Neural progenitor cell (in vitro differentiated cells): ENCODE measurements around the gene GSE1. TPM values are rescaled to one million over a fixed set of nuclear protein-coding genes. Genes with fewer than 3 reads are reported as not detected.

Source experiments
- DNase-seq: peaks from one replicate; pipeline ENCODE4 v3.0.0-alpha.2; 2016; ENCODE audit warnings: low spot score
- H2AFZ ChIP-seq: fragments of 200-600 bp; sonication (generic); replicated peaks from 2 replicates; pipeline ENCODE4 v1.6.1; 2016; ENCODE audit warnings: antibody characterized with exemption
- H3F3A ChIP-seq: fragments of 200-600 bp; sonication (generic); 2 replicates; pipeline ENCODE4 v1.6.1; 2016; ENCODE audit warnings: antibody characterized with exemption, low read depth
- H3K27ac ChIP-seq: fragments of 200-600 bp; sonication (generic); 2 replicates; pipeline ENCODE4 v1.5.1; 2016; ENCODE audit warnings: mild to moderate bottlenecking
- H3K27me3 ChIP-seq: fragments of 200-600 bp; sonication (generic); 2 replicates; pipeline ENCODE4 v1.6.1; 2016; ENCODE audit warnings: mild to moderate bottlenecking, moderate library complexity
- H3K36me3 ChIP-seq: fragments of 200-600 bp; sonication (generic); 2 replicates; pipeline ENCODE4 v1.5.1; 2016
- H3K4me1 ChIP-seq: fragments of 200-600 bp; sonication (generic); 2 replicates; pipeline ENCODE4 v1.6.1; 2016; ENCODE audit warnings: mixed run types
- H3K4me2 ChIP-seq: fragments of 200-600 bp; sonication (generic); 2 replicates; pipeline ENCODE4 v1.6.1; 2016
- H3K4me3 ChIP-seq: fragments of 200-600 bp; sonication (generic); 2 replicates; pipeline ENCODE4 v1.5.1; 2016
- H3K79me2 ChIP-seq: fragments of 200-600 bp; sonication (generic); 2 replicates; pipeline ENCODE4 v1.6.1; 2016; ENCODE audit warnings: low read depth
- H3K9ac ChIP-seq: fragments of 200-600 bp; sonication (generic); 2 replicates; pipeline ENCODE4 v1.6.1; 2016
- H3K9me3 ChIP-seq: fragments of 200-600 bp; sonication (generic); 2 replicates; pipeline ENCODE4 v1.5.1; 2016; ENCODE audit warnings: low read depth
- H4K20me1 ChIP-seq: fragments of 200-600 bp; sonication (generic); 2 replicates; pipeline ENCODE4 v1.6.1; 2016; ENCODE audit warnings: low read depth
- H3K27ac Mint-ChIP-seq: 3 replicates; pipeline ENCODE4 v1.8.0; 2021; ENCODE audit warnings: mixed read lengths
- H3K27me3 Mint-ChIP-seq: 2 replicates; pipeline ENCODE4 v1.8.0; 2022; ENCODE audit warnings: low read depth, mild to moderate bottlenecking, inconsistent platforms, moderate library complexity, mixed read lengths; ENCODE audit not compliant: insufficient read depth
- H3K36me3 Mint-ChIP-seq: 3 replicates; pipeline ENCODE4 v1.8.0; 2021; ENCODE audit warnings: mixed read lengths
- H3K4me1 Mint-ChIP-seq: 3 replicates; pipeline ENCODE4 v1.8.0; 2021; ENCODE audit warnings: mixed read lengths
- H3K4me3 Mint-ChIP-seq: 3 replicates; pipeline ENCODE4 v1.8.0; 2021; ENCODE audit warnings: mild to moderate bottlenecking, moderate library complexity, mixed read lengths
- H3K9me3 Mint-ChIP-seq: 3 replicates; pipeline ENCODE4 v1.8.0; 2020; ENCODE audit warnings: mixed read lengths
- CTCF ChIP-seq: fragments of 200-600 bp; sonication (generic); IDR thresholded peaks from 2 replicates; pipeline ENCODE4 v1.5.1; 2017; ENCODE audit warnings: antibody characterized with exemption, mild to moderate bottlenecking
- EZH2 ChIP-seq: fragments of 200-600 bp; sonication (generic); IDR thresholded peaks from 2 replicates; pipeline ENCODE4 v1.6.1; 2017; ENCODE audit warnings: antibody characterized with exemption, mild to moderate bottlenecking, moderate library complexity
- EZH2phosphoT487 ChIP-seq: fragments of 200-600 bp; sonication (generic); IDR thresholded peaks from 2 replicates; pipeline ENCODE4 v1.6.1; 2017; ENCODE audit warnings: antibody characterized with exemption
- total RNA-seq: library from RNA; depleted of rRNA; stranded (reverse); fragments of >200 nt; gene quantifications from 2 replicates; pipeline ENCODE4 v1.2.3, GENCODE V29; 2015; ENCODE audit warnings: low replicate concordance

The GSE1 gene
- total RNA-seq, 1 donor from 2014 or later, result 7.7 TPM

DNA sequence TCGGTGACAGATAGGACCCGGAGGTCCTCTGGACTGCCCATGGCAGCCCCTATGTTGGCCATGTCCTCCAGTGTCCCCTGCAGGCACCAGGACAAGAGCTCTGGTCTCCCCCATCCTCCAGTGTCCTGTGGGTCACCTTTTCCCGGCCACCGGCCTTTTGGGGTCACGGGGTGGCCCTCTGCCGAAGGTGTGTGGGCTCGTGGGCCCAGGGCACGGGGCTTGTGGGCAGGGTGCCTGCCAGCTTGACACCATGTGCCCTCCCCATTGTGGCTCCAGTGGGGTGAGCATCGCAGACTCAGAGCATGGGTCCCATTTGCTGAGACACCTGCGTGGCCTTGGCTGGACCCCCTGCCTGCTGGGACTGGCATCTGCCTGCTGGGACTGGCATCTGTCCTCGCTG is 18.1 kb downstream of the GSE1 start:
- TF ChIP-seq EZH2, result no peak
- TF ChIP-seq EZH2phosphoT487, result no peak
- TF ChIP-seq CTCF, result no peak
- H3K9me3 ChIP-seq, result no peaks in the 10 kb centered on the region
- no peak for DNase-seq
- H3K27me3 Mint-ChIP-seq, result peaks cover 9% of the 10 kb centered on the region
- H3K27ac Mint-ChIP-seq, result no peak overlapping the region
- H3K36me3 Mint-ChIP-seq, result peaks cover 9% of the 10 kb centered on the region
- H3K36me3 ChIP-seq, result no peaks in the 10 kb centered on the region
- peaks cover 18% of the 10 kb centered on the region for H3K4me1 ChIP-seq
- H3K9ac ChIP-seq, result no peak overlapping the region
- H3K27me3 ChIP-seq, result no peaks in the 10 kb centered on the region
- peaks cover 25% of the 10 kb centered on the region for H3K4me1 Mint-ChIP-seq
- peaks cover 15% of the 10 kb centered on the region for H3F3A ChIP-seq
- no peak overlapping the region for H3K4me3 ChIP-seq
- no peak overlapping the region for H2AFZ ChIP-seq
- H3K27ac ChIP-seq, result no peak overlapping the region
- H3K79me2 ChIP-seq, result peaks cover 80% of the 10 kb centered on the region
- peaks cover 27% of the 10 kb centered on the region for H4K20me1 ChIP-seq
- H3K9me3 Mint-ChIP-seq, result peaks cover 8% of the 10 kb centered on the region
- H3K4me2 ChIP-seq, result no peak overlapping the region
- no peak overlapping the region for H3K4me3 Mint-ChIP-seq

- Mint-ChIP-seq H3K27ac (no peak overlapping the region), H3K4me1 (peaks cover 20% of the 10 kb centered on the region), H3K36me3 (peaks cover 9% of the 10 kb centered on the region), H3K9me3 (peaks cover 8% of the 10 kb centered on the region), H3K27me3 (peaks cover 7% of the 10 kb centered on the region), H3K4me3 (no peak overlapping the region)
- Histone ChIP-seq H3K4me1 (peaks cover 16% of the 10 kb centered on the region), H3K27ac (no peak overlapping the region), H3K79me2 (peaks cover 86% of the 10 kb centered on the region), H3K9me3 (no peaks in the 10 kb centered on the region), H3K36me3 (no peaks in the 10 kb centered on the region), H4K20me1 (peaks cover 26% of the 10 kb centered on the region), H3K27me3 (no peaks in the 10 kb centered on the region), H3K9ac (no peak overlapping the region), H3K4me2 (no peak overlapping the region), H2AFZ (no peak overlapping the region), H3F3A (peaks cover 9% of the 10 kb centered on the region), H3K4me3 (no peak overlapping the region)
- TF ChIP-seq EZH2, result no peak
- peak; percentile 38 for TF ChIP-seq CTCF
- no peak for TF ChIP-seq EZH2phosphoT487
- no peak for DNase-seq
Measured at GRCh38 chr16:85631802-85632393, 18.8 kb downstream of the GSE1 start.

GRCh38 chr16:85632709-85633437 is 19.8 kb downstream of the GSE1 start:
- Histone ChIP-seq H3K9ac (no peak overlapping the region), H3K4me3 (no peak overlapping the region), H3K27me3 (no peaks in the 10 kb centered on the region), H4K20me1 (peaks cover 22% of the 10 kb centered on the region), H3K4me1 (peaks cover 7% of the 10 kb centered on the region), H3K27ac (no peak overlapping the region), H3K36me3 (no peaks in the 10 kb centered on the region), H3F3A (no peaks in the 10 kb centered on the region), H3K9me3 (no peaks in the 10 kb centered on the region), H3K79me2 (peaks cover 87% of the 10 kb centered on the region), H3K4me2 (no peak overlapping the region), H2AFZ (no peak overlapping the region)
- Mint-ChIP-seq H3K27ac (no peak overlapping the region), H3K4me1 (peaks cover 13% of the 10 kb centered on the region), H3K36me3 (peaks cover 9% of the 10 kb centered on the region), H3K9me3 (peaks cover 8% of the 10 kb centered on the region), H3K27me3 (peaks cover 7% of the 10 kb centered on the region), H3K4me3 (no peak overlapping the region)
- no peak for DNase-seq
- TF ChIP-seq CTCF, result no peak
- no peak for TF ChIP-seq EZH2
- TF ChIP-seq EZH2phosphoT487, result no peak
